Kidney (tissue), 14 donors: ENCODE results near the gene WNT2. TPM values are rescaled to one million over a fixed set of nuclear protein-coding genes. Genes with fewer than 3 reads are reported as not detected.

Source experiments
- DNase-seq, 5 donors: peaks; one replicate each; pipeline ENCODE4 v3.0.0-alpha.2; 2013 to 2020
- FAIRE-seq: peaks from 2 replicates; lab custom pipeline; 2012; peaks lifted over from hg19 to GRCh38; lab: Jason Lieb, UNC
- H3K27ac ChIP-seq, 2 donors: one replicate each; pipeline ENCODE4 v1.7.0; 2013; ENCODE audit warnings: low read depth in 2 of 2, low read length in 2 of 2, inconsistent platforms in 1 of 2
- H3K27me3 ChIP-seq: one replicate; pipeline ENCODE4 v1.7.1; 2013; ENCODE audit warnings: low read length, inconsistent platforms; ENCODE audit not compliant: control insufficient read depth, insufficient read depth
- H3K36me3 ChIP-seq, 3 donors: one replicate each; pipeline versions ENCODE4 v1.7.0 to v1.7.1; 2013; ENCODE audit warnings: low read length in 3 of 3, control low read depth in 1 of 3, inconsistent platforms in 1 of 3; ENCODE audit not compliant: insufficient read depth in 3 of 3, control insufficient read depth in 2 of 3
- H3K4me1 ChIP-seq, 3 donors: one replicate each; pipeline versions ENCODE4 v1.7.0 to v1.7.1; 2013; ENCODE audit warnings: low read length in 3 of 3, inconsistent platforms in 1 of 3, low read depth in 1 of 3; ENCODE audit not compliant: control insufficient read depth in 2 of 3, insufficient read depth in 2 of 3
- H3K4me3 ChIP-seq, 3 donors: one replicate each; pipeline versions ENCODE4 v1.7.0 to v1.8.1; 2013; ENCODE audit warnings: low read length in 3 of 3, control low read depth in 1 of 3, inconsistent platforms in 1 of 3
- H3K9ac ChIP-seq, 3 donors: one replicate each; pipeline versions ENCODE4 v1.7.0 to v1.7.1; 2013; ENCODE audit warnings: low read length in 3 of 3, control low read depth in 1 of 3, inconsistent platforms in 1 of 3
- H3K9me3 ChIP-seq, 3 donors: one replicate each; pipeline versions ENCODE4 v1.7.0 to v1.7.1; 2013; ENCODE audit warnings: low read length in 3 of 3, control low read depth in 1 of 3, inconsistent platforms in 1 of 3; ENCODE audit not compliant: control insufficient read depth in 2 of 3, insufficient read depth in 1 of 3
- intact Hi-C: fragments of 100-400 bp; cut with DNase I; formaldehyde crosslinking; loops from one replicate; pipeline ENCODE4 v1.11.1; 2022
- polyA plus RNA-seq: library from polyadenylated mRNA; stranded (reverse); fragments of 350-450 nt; fragmentation: Illumina TruSeq; extraction: RNeasy Lipid Tissue Mini Kit (QIAGEN cat#74804); gene quantifications from one replicate; pipeline ENCODE4 v1.2.3, GENCODE V29; 2014; ENCODE audit warnings: low read depth, low replicate concordance; ENCODE audit not compliant: insufficient read depth
- total RNA-seq: library from RNA; stranded (reverse); fragmentation: NEBNext Ultra II Directional; extraction: Animal tissue kit (Norgen Biotek cat#: 25700); gene quantifications from one replicate; pipeline ENCODE4 v1.2.1, GENCODE V29; 2021
- TF ChIP-seq, protein P1 (sequence below): IDR thresholded peaks from 3 replicates; pipeline ENCODE4 v1.5.1; 2012; ENCODE audit warnings: mild to moderate bottlenecking, moderate library complexity, borderline replicate concordance; ENCODE audit not compliant: insufficient read depth; ENCODE audit errors: extremely low read depth
- donor health status: control.
- donor health status: control.
- donor health status: control.
- donor health status: control.
- donor health status: control.
- donor health status: DM: yes; HTN: yes; CAD: no.
- donor health status: Normal renal cell carcinoma (clear cell type).

WNT2 gene
- total and polyA plus RNA-seq, 2 donors from 2014 or later = 0.49 to 0.57 TPM

DNA sequence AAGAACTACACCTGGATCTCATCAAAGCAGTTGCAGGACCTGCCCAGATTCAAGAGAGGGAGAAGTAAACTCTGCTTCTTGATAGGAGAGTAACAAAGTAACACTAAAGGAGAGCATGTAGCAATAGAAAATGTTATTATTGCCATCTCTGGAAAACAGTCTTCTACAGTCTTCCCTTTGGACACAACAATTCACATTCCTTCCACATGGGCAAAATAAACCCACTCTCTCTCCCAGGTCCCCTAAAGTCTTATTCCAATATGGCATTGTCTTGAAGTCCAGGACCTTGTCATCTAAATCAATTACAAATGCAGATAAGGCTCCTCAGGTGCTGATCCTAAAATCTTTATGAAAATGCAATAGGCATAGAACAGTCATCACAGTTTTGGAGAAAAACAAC, 10.3 kb upstream of the WNT2 start:
- DNase-seq = no peak
- intact Hi-C loops = no loop called here
- Histone ChIP-seq H3K9ac (no peak overlapping the region), H3K9me3 (no peaks in the 10 kb centered on the region), H3K27ac (no peak overlapping the region), H3K36me3 (no peaks in the 10 kb centered on the region), H3K27me3 (no peaks in the 10 kb centered on the region), H3K4me3 (no peak overlapping the region), H3K4me1 (no peaks in the 10 kb centered on the region)
- no peak for FAIRE-seq
- TF ChIP-seq, protein P1, sequence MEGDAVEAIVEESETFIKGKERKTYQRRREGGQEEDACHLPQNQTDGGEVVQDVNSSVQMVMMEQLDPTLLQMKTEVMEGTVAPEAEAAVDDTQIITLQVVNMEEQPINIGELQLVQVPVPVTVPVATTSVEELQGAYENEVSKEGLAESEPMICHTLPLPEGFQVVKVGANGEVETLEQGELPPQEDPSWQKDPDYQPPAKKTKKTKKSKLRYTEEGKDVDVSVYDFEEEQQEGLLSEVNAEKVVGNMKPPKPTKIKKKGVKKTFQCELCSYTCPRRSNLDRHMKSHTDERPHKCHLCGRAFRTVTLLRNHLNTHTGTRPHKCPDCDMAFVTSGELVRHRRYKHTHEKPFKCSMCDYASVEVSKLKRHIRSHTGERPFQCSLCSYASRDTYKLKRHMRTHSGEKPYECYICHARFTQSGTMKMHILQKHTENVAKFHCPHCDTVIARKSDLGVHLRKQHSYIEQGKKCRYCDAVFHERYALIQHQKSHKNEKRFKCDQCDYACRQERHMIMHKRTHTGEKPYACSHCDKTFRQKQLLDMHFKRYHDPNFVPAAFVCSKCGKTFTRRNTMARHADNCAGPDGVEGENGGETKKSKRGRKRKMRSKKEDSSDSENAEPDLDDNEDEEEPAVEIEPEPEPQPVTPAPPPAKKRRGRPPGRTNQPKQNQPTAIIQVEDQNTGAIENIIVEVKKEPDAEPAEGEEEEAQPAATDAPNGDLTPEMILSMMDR = no peak

DNA sequence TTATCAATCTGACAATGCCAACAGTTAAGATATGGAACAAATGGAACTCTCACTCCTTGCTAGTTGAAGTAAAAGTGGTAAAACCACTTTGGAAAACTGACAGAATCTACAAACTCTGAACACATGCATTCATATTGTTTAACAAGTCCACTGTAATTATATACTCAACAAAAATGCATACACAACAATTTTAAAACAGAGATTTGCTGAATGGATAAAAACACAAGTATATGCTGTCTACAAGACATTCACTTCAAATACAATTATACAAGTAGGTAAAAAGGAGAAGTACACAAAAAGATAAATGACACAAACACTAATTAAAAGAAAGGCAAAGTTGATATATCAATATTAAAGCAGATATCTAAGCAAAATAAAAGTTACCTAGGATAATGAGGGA, 9.2 kb upstream of the WNT2 start:
- TF ChIP-seq, protein P1 = no peak
- FAIRE-seq = no peak
- Histone ChIP-seq H3K4me1 (no peaks in the 10 kb centered on the region), H3K4me3 (no peak overlapping the region), H3K9me3 (no peaks in the 10 kb centered on the region), H3K9ac (no peak overlapping the region), H3K27me3 (no peaks in the 10 kb centered on the region), H3K36me3 (no peaks in the 10 kb centered on the region), H3K27ac (no peak overlapping the region)
- no peak for DNase-seq
- intact Hi-C loops = no loop called here

DNA sequence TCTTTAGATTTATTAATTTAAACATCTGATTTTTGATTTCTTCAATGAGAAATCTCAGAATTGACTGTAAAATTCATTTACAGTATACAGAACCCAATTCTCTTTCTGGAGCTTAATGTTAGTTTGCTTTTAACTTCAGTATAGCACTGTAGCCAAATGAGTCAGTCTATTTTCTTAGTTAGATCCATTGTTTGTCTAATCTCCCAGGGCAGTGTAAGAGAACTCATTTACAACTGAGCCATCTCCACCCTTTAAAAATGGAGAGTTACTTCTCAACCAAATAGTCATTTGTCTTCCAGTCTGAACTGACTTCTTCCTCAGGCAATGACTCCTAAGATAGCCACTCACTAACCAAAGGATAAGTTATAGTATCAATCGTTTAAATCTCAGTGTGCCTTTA, 3.0 kb upstream of the WNT2 start:
- TF ChIP-seq, protein P1 = no peak
- Histone ChIP-seq H3K36me3 (no peaks in the 10 kb centered on the region), H3K9ac (no peak overlapping the region), H3K9me3 (no peaks in the 10 kb centered on the region), H3K27ac (no peak overlapping the region), H3K4me1 (peaks cover 0 to 9% (median 0%) of the 10 kb centered on the region in 3 donors), H3K27me3 (peaks cover 17% of the 10 kb centered on the region), H3K4me3 (no peak overlapping the region)
- DNase-seq (no peak), FAIRE-seq (no peak)
- intact Hi-C loops = no loop called here

DNA sequence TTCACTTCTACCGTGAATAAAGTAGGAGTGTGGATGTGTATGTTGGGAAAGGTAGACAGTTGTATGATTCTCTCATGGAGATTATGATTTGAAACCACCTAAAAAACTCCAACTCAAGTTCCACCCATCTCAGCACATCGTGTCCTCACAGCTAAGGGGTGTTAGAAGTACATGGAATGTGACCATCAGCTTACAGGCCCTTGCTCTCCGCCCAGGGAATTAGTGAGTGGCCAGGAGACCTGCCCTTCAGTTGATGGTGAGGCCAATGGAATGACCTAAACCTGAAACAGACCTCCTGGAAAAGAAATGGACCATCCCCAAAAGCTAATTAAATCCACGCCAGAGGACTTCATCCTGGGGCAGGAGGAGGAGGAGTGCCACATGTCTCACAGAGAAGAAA, 2.1 kb upstream of the WNT2 start:
- FAIRE-seq (no peak), DNase-seq (peak in 2 of 5 donors; percentile 2 to 14)
- Histone ChIP-seq H3K4me3 (peak overlapping the region in 2 of 3 donors; percentile 33 to 42), H3K9me3 (no peaks in the 10 kb centered on the region), H3K4me1 (peaks cover 0 to 9% (median 0%) of the 10 kb centered on the region in 3 donors), H3K9ac (no peak overlapping the region), H3K27ac (no peak overlapping the region), H3K27me3 (peaks cover 18% of the 10 kb centered on the region), H3K36me3 (no peaks in the 10 kb centered on the region)
- intact Hi-C loops = no loop called here
- TF ChIP-seq, protein P1 = no peak
